ENCODE measurements around the gene NTNG1. TPM values are rescaled to one million over a fixed set of nuclear protein-coding genes. Genes with fewer than 3 reads are reported as not detected.

Gene NTNG1
- total and polyA plus RNA-seq, 2 of the 8 experiments (the other 6 are each of a cell fraction or from before 2014, with no cell fraction given) = 1.2 to 4.1 TPM

- peaks cover 8% of the 10 kb centered on the region for H3K23me2 ChIP-seq (ENCODE audit: low read depth, low read length)
- no peak overlapping the region for H2AFZ ChIP-seq (ENCODE audit: low read length)
- peak in 1 of 2 experiments; percentile 71 for DNase-seq (ENCODE audit: low read depth in 1 of 2, low spot score in 2 of 2)
- H3K79me2 ChIP-seq (ENCODE audit: control insufficient read depth in 1 of 2, insufficient read depth in 2 of 2, low read length in 2 of 2) = no peaks in the 10 kb centered on the region
- WGBS, 2 experiments (ENCODE audit: extremely low coverage in 1 of 2, insufficient coverage in 1 of 2, insufficient read length in 1 of 2, insufficient replicate concordance in 2 of 2, low coverage in 1 of 2, low lambda C conversion rate in 2 of 2, missing lambda C conversion rate in 1 of 2) = 49% methylated on average over 3 of the region's 3 CpGs; no CpG with 5 or more reads in 1 of the 2 experiments
- no peaks in the 10 kb centered on the region for H3K79me1 ChIP-seq (ENCODE audit: low read depth, low read length)
- no peak overlapping the region for H4K8ac ChIP-seq (ENCODE audit: extremely low read depth, insufficient read depth, low read length)
- no peak overlapping the region for H3K27ac ChIP-seq (ENCODE audit: low read depth, low read length)
- H3K27me3 ChIP-seq (replicated peaks in 1 of 4; ENCODE audit: control insufficient read depth in 3 of 4, extremely low read depth in 1 of 4, insufficient read depth in 3 of 4, low read length in 3 of 4) = no peaks in the 10 kb centered on the region; a peak in 3 of 7 replicates
- H3K23ac ChIP-seq (ENCODE audit: insufficient read length) = no peak overlapping the region
- H3K14ac ChIP-seq (ENCODE audit: insufficient read length) = no peak overlapping the region
- H3K9ac ChIP-seq (replicated peaks in 1 of 4; ENCODE audit: extremely low read depth in 1 of 4, low read depth in 3 of 4, low read length in 3 of 4) = no peak overlapping the region
- H4K5ac ChIP-seq (ENCODE audit: insufficient read length, low read depth, low read length) = no peak overlapping the region
- ChIA-PET POLR2A (ENCODE audit: partially characterized antibody) (no interaction called here), CTCF (ENCODE audit: partially characterized antibody) (no interaction called here)
- no peak overlapping the region for H2BK120ac ChIP-seq (replicated peaks; ENCODE audit: low read depth, low read length)
- no peak overlapping the region for H4K91ac ChIP-seq (replicated peaks; ENCODE audit: insufficient read length, low read length)
- no peak overlapping the region for H3K56ac ChIP-seq (replicated peaks; ENCODE audit: insufficient read length, low read depth, low read length)
- no peaks in the 10 kb centered on the region for H3K36me3 ChIP-seq (ENCODE audit: control insufficient read depth in 2 of 4, insufficient read depth in 4 of 4, low read length in 3 of 4)
- H3K4me1 ChIP-seq (replicated peaks in 1 of 4; ENCODE audit: control insufficient read depth in 3 of 4, insufficient read depth in 4 of 4, low read length in 3 of 4) = peaks cover 0 to 4% (median 0%) of the 10 kb centered on the region in 4 experiments; a peak in 1 of 7 replicates
- H3K9me3 ChIP-seq (ENCODE audit: insufficient read depth in 2 of 2, low read depth in 1 of 2, low read length in 1 of 2) = no peaks in the 10 kb centered on the region
- no peaks in the 10 kb centered on the region for H4K20me1 ChIP-seq (replicated peaks in 1 of 2; ENCODE audit: control insufficient read depth in 1 of 2, insufficient read depth in 2 of 2, low read length in 2 of 2)
- H2BK5ac ChIP-seq (ENCODE audit: low read depth, low read length) = no peak overlapping the region
- no peak overlapping the region for H3K18ac ChIP-seq (ENCODE audit: extremely low read depth, low read length)
- no peak overlapping the region for H3K4ac ChIP-seq (replicated peaks; ENCODE audit: insufficient read length, low read depth, low read length)
- H2BK12ac ChIP-seq (ENCODE audit: low read depth, low read length) = no peak overlapping the region
- H3K4me3 ChIP-seq (ENCODE audit: extremely low read depth in 1 of 4, insufficient read depth in 2 of 4, low read depth in 3 of 4, low read length in 4 of 4) = no peak overlapping the region
- no peak overlapping the region for H2BK20ac ChIP-seq (ENCODE audit: low read length)
- no peak overlapping the region for H2AK5ac ChIP-seq (ENCODE audit: low read depth, low read length)
- H2BK15ac ChIP-seq (ENCODE audit: low read length) = no peak overlapping the region
- H3K4me2 ChIP-seq (ENCODE audit: insufficient read depth in 1 of 2, low read depth in 2 of 2, low read length in 2 of 2) = no peak overlapping the region
- FAIRE-seq = peak; percentile 68
- TF ChIP-seq BCL11A (IDR thresholded peaks at IDR 0.05; ENCODE audit: low read depth in 2 of 2, low read length in 2 of 2) = no peak
- no peak for TF ChIP-seq RXRA (IDR thresholded peaks at IDR 0.05; ENCODE audit: insufficient read depth, low read depth, low read length)
- no peak for TF ChIP-seq RNF2 (IDR thresholded peaks at IDR 0.05; ENCODE audit: borderline replicate concordance, low read depth, low read length, missing control alignments, poor library complexity, severe bottlenecking)
- no peak for TF ChIP-seq NRF1 (IDR thresholded peaks at IDR 0.05; ENCODE audit: low read depth, low read length)
- TF ChIP-seq EGR1 (IDR thresholded peaks at IDR 0.05; ENCODE audit: borderline replicate concordance, low read depth, low read length) = no peak
- no peak for TF ChIP-seq ASH2L (IDR thresholded peaks at IDR 0.05; ENCODE audit: low read length)
- TF ChIP-seq RAD21 (IDR thresholded peaks at IDR 0.05 in 1 of 2, conservative IDR thresholded peaks at IDR 0.05 in 1 of 2; ENCODE audit: low read depth in 2 of 2, low read length in 2 of 2) = no peak
- TF ChIP-seq FOSL1 (IDR thresholded peaks at IDR 0.05; ENCODE audit: insufficient read depth, low read depth, low read length) = no peak
- no peak for TF ChIP-seq BACH1 (IDR thresholded peaks at IDR 0.05; ENCODE audit: low read length)
- TF ChIP-seq SIRT6 (IDR thresholded peaks at IDR 0.05; ENCODE audit: low read length) = no peak
- no peak for TF ChIP-seq EZH2 (IDR thresholded peaks at IDR 0.05; ENCODE audit: low read depth, low read length, severe bottlenecking)
- no peak for TF ChIP-seq SIN3A (conservative IDR thresholded peaks at IDR 0.05 in 1 of 2, IDR thresholded peaks at IDR 0.05 in 1 of 2; ENCODE audit: low read depth in 1 of 2, low read length in 2 of 2)
- no peak for TF ChIP-seq TBP (IDR thresholded peaks at IDR 0.05; ENCODE audit: low read depth, low read length)
- no peak for TF ChIP-seq KDM5A (IDR thresholded peaks at IDR 0.05; ENCODE audit: low read length)
- TF ChIP-seq JUND (IDR thresholded peaks at IDR 0.05; ENCODE audit: low read length) = no peak
Measured at GRCh38 chr1:107135463-107135862, 5.4 kb upstream of the NTNG1 start.
